Smooth muscle cell (in vitro differentiated cells): ENCODE measurements around the gene GALM. TPM values are rescaled to one million over a fixed set of nuclear protein-coding genes. Genes with fewer than 3 reads are reported as not detected.
"Not testable (repeated sequence)": the region's sequence is repeated elsewhere in the genome, so short reads cannot be mapped to it uniquely, and the experiment has no call there.

Source experiments
- DNase-seq: peaks from one replicate; lab custom pipeline; 2025; ENCODE audit not compliant: unreplicated experiment; lab: John Stamatoyannopoulos, UW
- H2AFZ ChIP-seq: fragments of 200-600 bp; sonication (generic); 2 replicates; pipeline ENCODE4 v1.6.0; 2016; ENCODE audit warnings: antibody characterized with exemption, low read depth, mild to moderate bottlenecking
- H3F3A ChIP-seq: fragments of 200-600 bp; sonication (generic); 2 replicates; pipeline ENCODE4 v1.6.0; 2017; ENCODE audit warnings: antibody characterized with exemption, low read depth
- H3K27ac ChIP-seq: fragments of 200-600 bp; sonication (generic); 2 replicates; pipeline ENCODE4 v1.5.1; 2016; ENCODE audit warnings: low read depth, mild to moderate bottlenecking
- H3K27me3 ChIP-seq: fragments of 200-600 bp; sonication (generic); 2 replicates; pipeline ENCODE4 v1.6.1; 2016; ENCODE audit warnings: low read depth, mild to moderate bottlenecking
- H3K36me3 ChIP-seq: fragments of 200-600 bp; sonication (generic); 2 replicates; pipeline ENCODE4 v1.5.1; 2016; ENCODE audit warnings: low read depth
- H3K4me1 ChIP-seq: fragments of 200-600 bp; sonication (generic); 2 replicates; pipeline ENCODE4 v1.5.1; 2016; ENCODE audit warnings: low read depth
- H3K4me2 ChIP-seq: fragments of 200-600 bp; sonication (generic); 2 replicates; pipeline ENCODE4 v1.6.0; 2016; ENCODE audit warnings: mild to moderate bottlenecking
- H3K4me3 ChIP-seq: fragments of 200-600 bp; sonication (generic); 2 replicates; pipeline ENCODE4 v1.5.1; 2016; ENCODE audit warnings: mild to moderate bottlenecking
- H3K79me2 ChIP-seq: fragments of 200-600 bp; sonication (generic); 2 replicates; pipeline ENCODE4 v1.6.0; 2016; ENCODE audit warnings: low read depth, mild to moderate bottlenecking
- H3K9ac ChIP-seq: fragments of 200-600 bp; sonication (generic); 2 replicates; pipeline ENCODE4 v1.6.0; 2016; ENCODE audit warnings: low read depth
- H3K9me3 ChIP-seq: fragments of 200-600 bp; sonication (generic); replicated peaks from 2 replicates; pipeline ENCODE4 v1.5.1; 2016; ENCODE audit warnings: low read depth
- H4K20me1 ChIP-seq: fragments of 200-600 bp; sonication (generic); 2 replicates; pipeline ENCODE4 v1.6.0; 2016; ENCODE audit warnings: low read depth
- WGBS: methylation state at CpG from one replicate; pipeline ENCODE4 v1.1.7; 2016; ENCODE audit warnings: low lambda C conversion rate; 5-methylcytosine and 5-hydroxymethylcytosine counted together
- polyA plus RNA-seq: library from polyadenylated mRNA; unstranded; fragments of >200 nt; fragmentation: Nextera tagmentation; extraction: Ambion mirVana; gene quantifications from 2 replicates; pipeline ENCODE4 v1.2.1, GENCODE V29; 2016
- total RNA-seq: library from RNA; depleted of rRNA; stranded (reverse); fragments of >200 nt; gene quantifications from 2 replicates; pipeline ENCODE4 v1.2.3, GENCODE V29; 2014
- TF ChIP-seq, protein P1 (sequence below): fragments of 200-600 bp; sonication (generic); IDR thresholded peaks from 2 replicates; pipeline ENCODE4 v1.5.1; 2017; ENCODE audit warnings: borderline replicate concordance, mild to moderate bottlenecking, antibody characterized with exemption; ENCODE audit not compliant: insufficient read depth, poor library complexity, severe bottlenecking

GALM gene
- total and polyA plus RNA-seq, 2 experiments from 2014 or later = 13.1 to 18.9 TPM

DNA sequence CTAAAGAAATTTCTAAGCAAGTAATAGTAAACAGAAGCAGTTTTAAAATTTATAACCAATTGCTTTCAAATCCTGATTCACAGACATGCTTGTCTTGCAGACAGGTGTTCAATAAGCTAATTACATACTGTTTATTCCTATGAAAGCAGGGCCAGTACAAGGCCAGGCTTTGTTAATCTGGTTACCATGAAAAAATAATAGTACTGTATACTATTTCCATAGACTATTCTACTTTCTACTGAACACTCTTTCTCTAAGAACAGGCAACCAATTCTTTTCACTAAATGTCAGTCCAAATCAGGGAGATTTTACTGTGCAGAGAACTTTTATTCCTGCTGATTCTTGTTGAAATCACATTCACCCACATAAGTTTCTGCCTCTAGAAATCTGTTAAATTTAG is 88.1 kb downstream of the GALM start:
- H3K4me2 ChIP-seq = no peak overlapping the region
- no peaks in the 10 kb centered on the region for H3K27me3 ChIP-seq
- no peaks in the 10 kb centered on the region for H3K9me3 ChIP-seq
- H3K4me3 ChIP-seq = no peak overlapping the region
- H3K4me1 ChIP-seq = peaks cover 20% of the 10 kb centered on the region
- no peak overlapping the region for H3K9ac ChIP-seq
- TF ChIP-seq, protein P1, sequence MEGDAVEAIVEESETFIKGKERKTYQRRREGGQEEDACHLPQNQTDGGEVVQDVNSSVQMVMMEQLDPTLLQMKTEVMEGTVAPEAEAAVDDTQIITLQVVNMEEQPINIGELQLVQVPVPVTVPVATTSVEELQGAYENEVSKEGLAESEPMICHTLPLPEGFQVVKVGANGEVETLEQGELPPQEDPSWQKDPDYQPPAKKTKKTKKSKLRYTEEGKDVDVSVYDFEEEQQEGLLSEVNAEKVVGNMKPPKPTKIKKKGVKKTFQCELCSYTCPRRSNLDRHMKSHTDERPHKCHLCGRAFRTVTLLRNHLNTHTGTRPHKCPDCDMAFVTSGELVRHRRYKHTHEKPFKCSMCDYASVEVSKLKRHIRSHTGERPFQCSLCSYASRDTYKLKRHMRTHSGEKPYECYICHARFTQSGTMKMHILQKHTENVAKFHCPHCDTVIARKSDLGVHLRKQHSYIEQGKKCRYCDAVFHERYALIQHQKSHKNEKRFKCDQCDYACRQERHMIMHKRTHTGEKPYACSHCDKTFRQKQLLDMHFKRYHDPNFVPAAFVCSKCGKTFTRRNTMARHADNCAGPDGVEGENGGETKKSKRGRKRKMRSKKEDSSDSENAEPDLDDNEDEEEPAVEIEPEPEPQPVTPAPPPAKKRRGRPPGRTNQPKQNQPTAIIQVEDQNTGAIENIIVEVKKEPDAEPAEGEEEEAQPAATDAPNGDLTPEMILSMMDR = no peak
- H2AFZ ChIP-seq = no peak overlapping the region
- peaks cover 19% of the 10 kb centered on the region for H3K79me2 ChIP-seq
- no peaks in the 10 kb centered on the region for H3K36me3 ChIP-seq
- no peaks in the 10 kb centered on the region for H3F3A ChIP-seq
- peaks cover 16% of the 10 kb centered on the region for H4K20me1 ChIP-seq
- no peak for DNase-seq
- no peak overlapping the region for H3K27ac ChIP-seq

GRCh38 chr2:38754506-38754905 is 88.6 kb downstream of the GALM start:
- H3K4me2 ChIP-seq = no peak overlapping the region
- TF ChIP-seq, protein P1 = no peak
- no peaks in the 10 kb centered on the region for H3K9me3 ChIP-seq
- no peaks in the 10 kb centered on the region for H3F3A ChIP-seq
- no peak for DNase-seq
- H3K36me3 ChIP-seq = no peaks in the 10 kb centered on the region
- peaks cover 16% of the 10 kb centered on the region for H3K4me1 ChIP-seq
- H4K20me1 ChIP-seq = peaks cover 12% of the 10 kb centered on the region
- WGBS = 93% methylated on average over 3 of the region's 3 CpGs
- no peak overlapping the region for H2AFZ ChIP-seq
- H3K27me3 ChIP-seq = no peaks in the 10 kb centered on the region
- H3K27ac ChIP-seq = no peak overlapping the region
- no peak overlapping the region for H3K9ac ChIP-seq
- no peak overlapping the region for H3K4me3 ChIP-seq
- peaks cover 15% of the 10 kb centered on the region for H3K79me2 ChIP-seq

DNA sequence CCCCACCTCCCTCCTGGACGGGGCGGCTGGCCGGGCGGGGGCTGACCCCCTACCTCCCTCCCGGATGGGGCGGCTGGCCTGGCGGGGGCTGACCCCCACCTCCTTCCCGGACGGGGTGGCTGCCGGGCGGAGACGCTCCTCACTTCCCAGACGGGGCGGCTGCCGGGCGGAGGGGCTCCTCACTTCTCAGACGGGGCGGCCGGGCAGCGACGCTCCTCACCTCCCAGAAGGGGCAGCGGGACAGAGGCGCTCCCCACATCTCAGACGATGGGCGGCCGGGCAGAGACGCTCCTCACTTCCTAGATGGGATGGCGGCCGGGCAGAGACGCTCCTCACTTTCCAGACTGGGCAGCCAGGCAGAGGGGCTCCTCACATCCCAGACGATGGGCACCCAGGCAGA is 90.0 kb downstream of the GALM start:
- not testable (repeated sequence) for DNase-seq, H3F3A ChIP-seq, H4K20me1 ChIP-seq, H3K36me3 ChIP-seq, H3K9ac ChIP-seq, H3K4me2 ChIP-seq, H3K27ac ChIP-seq, H3K4me3 ChIP-seq, H2AFZ ChIP-seq, H3K79me2 ChIP-seq, H3K9me3 ChIP-seq, H3K27me3 ChIP-seq
- peaks cover 11% of the 10 kb centered on the region for H3K4me1 ChIP-seq
- WGBS = 94% methylated on average over 5 of the region's 31 CpGs

- whole genome bisulfite sequencing = 90% methylated on average over 2 of the region's 2 CpGs
- Histone ChIP-seq H3K4me3 (no peak overlapping the region), H3K27ac (no peak overlapping the region), H3K36me3 (no peaks in the 10 kb centered on the region), H3K4me1 (no peaks in the 10 kb centered on the region), H3K9me3 (no peaks in the 10 kb centered on the region), H3K9ac (no peak overlapping the region), H2AFZ (no peak overlapping the region), H3K4me2 (no peak overlapping the region), H4K20me1 (no peaks in the 10 kb centered on the region), H3K79me2 (no peaks in the 10 kb centered on the region), H3F3A (no peaks in the 10 kb centered on the region), H3K27me3 (no peaks in the 10 kb centered on the region)
- TF ChIP-seq, protein P1 = no peak
- no peak for DNase-seq
Observed at GRCh38 chr2:38763228-38763627, 97.3 kb downstream of the GALM start.
